Measurements from ENCODE around the gene MYO7B.

The MYO7B gene

DNA sequence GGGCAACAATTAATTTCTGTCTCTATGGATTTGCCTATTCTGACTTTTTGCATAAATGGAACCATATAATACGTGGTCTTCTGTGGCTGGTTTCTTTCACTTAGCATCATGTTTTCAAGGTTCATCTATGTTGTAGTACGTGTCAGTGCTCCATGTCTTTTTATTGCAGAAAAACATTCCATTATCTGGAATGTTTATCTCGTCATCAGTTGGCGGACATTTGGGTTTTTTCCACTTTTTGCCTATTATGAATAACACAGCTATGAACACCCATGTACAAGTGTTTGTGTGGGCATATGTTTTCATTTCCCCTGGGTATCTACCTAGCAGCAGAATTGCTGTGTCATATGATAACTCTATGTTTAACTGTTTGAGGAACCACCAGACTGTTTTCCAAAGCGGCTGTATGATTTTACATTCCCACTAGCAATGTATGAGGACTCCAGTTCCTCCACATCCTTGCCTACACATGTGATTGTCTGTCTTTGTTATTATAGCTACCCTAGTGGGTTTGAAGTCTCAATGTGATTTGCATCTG lies 49.9 kb downstream of the MYO7B start:
- no peak overlapping the region for H3K4me3 ChIP-seq (ENCODE audit: low read depth, low read length)
- TF ChIP-seq, protein P1, sequence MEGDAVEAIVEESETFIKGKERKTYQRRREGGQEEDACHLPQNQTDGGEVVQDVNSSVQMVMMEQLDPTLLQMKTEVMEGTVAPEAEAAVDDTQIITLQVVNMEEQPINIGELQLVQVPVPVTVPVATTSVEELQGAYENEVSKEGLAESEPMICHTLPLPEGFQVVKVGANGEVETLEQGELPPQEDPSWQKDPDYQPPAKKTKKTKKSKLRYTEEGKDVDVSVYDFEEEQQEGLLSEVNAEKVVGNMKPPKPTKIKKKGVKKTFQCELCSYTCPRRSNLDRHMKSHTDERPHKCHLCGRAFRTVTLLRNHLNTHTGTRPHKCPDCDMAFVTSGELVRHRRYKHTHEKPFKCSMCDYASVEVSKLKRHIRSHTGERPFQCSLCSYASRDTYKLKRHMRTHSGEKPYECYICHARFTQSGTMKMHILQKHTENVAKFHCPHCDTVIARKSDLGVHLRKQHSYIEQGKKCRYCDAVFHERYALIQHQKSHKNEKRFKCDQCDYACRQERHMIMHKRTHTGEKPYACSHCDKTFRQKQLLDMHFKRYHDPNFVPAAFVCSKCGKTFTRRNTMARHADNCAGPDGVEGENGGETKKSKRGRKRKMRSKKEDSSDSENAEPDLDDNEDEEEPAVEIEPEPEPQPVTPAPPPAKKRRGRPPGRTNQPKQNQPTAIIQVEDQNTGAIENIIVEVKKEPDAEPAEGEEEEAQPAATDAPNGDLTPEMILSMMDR (IDR thresholded peaks at IDR 0.05; ENCODE audit: low read depth, low read length): no peak

DNA sequence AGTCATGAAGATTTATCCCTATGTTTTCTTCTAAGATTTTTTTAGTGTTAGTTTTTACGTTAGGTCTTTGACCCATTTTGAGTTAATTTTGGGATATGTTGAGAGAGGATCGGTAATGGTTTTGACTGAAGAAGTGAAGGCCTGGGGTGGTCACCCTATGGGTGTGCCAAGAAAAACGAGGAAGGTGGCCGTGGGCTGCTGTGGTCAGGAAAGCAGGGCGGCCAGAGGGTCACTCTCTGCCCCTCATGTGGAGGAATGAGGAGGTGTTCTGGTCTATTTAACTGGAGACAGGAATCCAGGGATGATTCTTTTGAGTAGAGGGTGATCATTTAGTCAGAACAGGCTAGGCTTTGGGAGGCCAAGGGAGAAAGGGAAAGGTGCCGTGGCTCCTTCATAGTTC lies 50.7 kb downstream of the MYO7B start:
- no peak overlapping the region for H3K4me3 ChIP-seq (ENCODE audit: low read depth, low read length)
- TF ChIP-seq, protein P1 (IDR thresholded peaks at IDR 0.05; ENCODE audit: low read depth, low read length): no peak

DNA sequence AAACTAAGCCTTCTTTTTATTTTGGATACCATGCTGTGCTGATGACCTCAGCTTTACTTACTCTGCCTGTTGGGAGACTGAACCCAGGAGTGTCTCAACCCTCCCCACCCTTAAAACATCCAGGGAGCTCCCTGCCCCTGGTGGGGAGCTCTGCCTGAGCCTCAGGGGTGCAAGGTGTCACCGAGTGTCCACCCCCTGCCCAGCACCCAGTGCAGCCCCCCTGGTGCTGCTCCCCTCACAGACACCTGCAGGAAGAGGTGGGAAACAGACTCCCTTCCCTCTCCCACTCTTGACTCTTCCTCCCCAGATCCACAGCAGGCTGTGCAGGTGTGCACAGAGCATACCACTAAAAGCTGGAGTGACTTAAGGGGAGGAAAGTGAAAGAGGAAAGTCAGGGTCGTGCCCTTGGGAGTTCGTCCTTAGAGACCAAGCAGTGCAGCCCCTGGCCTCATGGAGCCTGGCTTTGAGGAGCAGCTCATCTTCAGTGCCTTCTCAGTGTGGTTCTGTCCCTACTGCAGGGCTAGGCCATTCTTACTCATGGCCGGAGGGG lies 51.3 kb downstream of the MYO7B start:
- no peak overlapping the region for H3K4me3 ChIP-seq (ENCODE audit: low read depth, low read length)
- TF ChIP-seq, protein P1 (IDR thresholded peaks at IDR 0.05; ENCODE audit: low read depth, low read length): no peak

DNA sequence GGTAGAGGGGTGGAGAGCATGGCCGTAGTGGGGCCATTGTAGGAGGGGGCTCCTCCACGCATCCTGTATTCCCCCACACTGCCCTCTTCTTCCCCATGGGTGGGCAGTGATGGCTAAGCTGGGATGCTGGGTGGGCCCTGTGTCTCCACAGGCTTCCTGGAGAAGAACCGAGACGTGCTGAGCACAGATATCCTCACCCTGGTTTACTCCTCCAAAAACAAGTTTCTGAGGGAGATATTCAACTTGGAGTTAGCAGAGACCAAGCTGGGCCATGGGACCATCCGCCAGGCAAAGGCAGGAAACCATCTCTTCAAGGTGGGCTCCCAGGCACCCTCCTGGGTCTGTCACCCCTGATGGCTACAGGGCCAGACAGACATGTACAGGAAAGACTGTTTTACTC lies 52.8 kb downstream of the MYO7B start:
- no peak overlapping the region for H3K4me3 ChIP-seq (ENCODE audit: low read depth, low read length)
- TF ChIP-seq, protein P1 (IDR thresholded peaks at IDR 0.05; ENCODE audit: low read depth, low read length): no peak

DNA sequence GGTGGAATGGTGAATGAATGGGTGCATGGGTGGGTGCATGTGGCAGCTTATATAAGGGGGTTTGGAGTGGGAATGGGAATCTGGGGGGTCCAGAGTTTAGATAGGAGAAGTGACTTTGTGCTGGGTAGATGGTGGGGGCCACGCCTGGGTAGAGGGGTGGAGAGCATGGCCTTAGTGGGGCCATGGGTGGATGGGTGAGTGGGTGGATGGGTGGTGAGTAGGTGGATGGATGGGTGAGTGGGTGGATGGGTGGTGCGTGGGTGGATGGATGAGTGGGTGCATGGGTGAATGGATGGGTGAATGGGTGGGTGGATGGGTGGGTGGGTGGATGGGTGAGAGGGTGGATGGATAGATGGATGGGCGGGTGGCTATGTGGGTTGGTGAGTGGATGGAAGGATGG lies 53.9 kb downstream of the MYO7B start:
- TF ChIP-seq, protein P1 (IDR thresholded peaks at IDR 0.05; ENCODE audit: low read depth, low read length): no peak
- no peak overlapping the region for H3K4me3 ChIP-seq (ENCODE audit: low read depth, low read length)

DNA sequence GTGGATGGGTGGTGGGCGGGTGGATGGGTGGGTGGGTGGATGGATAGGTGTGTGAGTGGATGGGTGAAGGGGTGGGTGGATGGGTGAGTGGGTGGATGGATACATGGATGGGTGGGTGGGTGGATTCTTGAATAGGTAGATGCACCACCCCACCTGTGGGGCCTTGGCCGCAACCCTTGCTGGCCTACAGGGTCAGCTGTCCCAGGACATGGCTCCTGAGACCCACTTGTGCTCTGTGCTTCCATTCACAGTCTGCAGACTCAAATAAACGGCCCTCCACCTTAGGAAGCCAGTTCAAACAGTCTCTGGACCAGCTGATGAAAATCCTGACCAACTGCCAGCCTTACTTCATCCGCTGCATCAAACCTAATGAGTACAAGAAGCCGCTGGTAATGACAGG lies 54.4 kb downstream of the MYO7B start:
- H3K4me3 ChIP-seq (ENCODE audit: low read depth, low read length): no peak overlapping the region
- TF ChIP-seq, protein P1 (IDR thresholded peaks at IDR 0.05; ENCODE audit: low read depth, low read length): no peak

DNA sequence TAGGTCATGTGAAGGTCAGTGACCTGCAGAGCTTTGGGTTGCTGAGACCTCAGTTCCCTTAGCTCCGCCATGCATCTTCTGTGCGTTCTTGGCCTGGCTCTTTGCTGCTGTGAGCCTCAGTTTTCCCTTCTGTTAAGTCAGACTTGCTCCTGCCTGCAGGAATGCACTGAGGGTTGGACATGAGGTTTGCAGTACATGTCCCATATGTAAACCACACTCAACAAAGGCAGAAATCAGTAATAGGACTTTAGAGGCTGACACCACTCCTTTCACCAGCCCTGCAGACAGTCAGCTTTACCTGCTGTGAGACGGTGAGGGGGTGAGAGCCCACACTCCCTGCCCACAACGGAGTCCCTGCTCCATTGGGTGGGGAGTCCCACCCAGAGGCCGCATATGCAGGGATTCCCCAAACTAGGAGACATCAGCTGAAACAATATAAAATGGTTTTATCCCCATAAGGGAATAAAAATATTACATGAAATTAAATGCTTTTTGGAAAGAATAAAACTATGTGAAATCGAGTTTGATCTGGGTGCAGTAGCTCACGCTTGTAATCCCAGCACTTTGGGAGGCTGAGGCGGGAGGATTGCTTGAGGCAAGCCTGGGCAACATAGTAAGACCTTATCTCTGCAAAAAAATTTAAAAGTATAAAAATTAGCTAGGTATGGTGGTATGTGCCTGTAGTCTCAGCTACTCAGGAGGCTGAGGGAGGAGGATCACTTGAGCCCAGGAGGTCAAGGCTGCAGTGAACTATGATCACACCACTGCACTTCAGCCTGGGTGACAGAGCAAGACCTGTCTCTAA lies 55.1 kb downstream of the MYO7B start:
- TF ChIP-seq, protein P1 (IDR thresholded peaks at IDR 0.05; ENCODE audit: low read depth, low read length): no peak
- H3K4me3 ChIP-seq (ENCODE audit: low read depth, low read length): no peak overlapping the region

All from WI38 (cell line).